Ascending aorta (tissue), 2 donors: Measurements from ENCODE around the gene PCSK6. TPM values are rescaled to one million over a fixed set of nuclear protein-coding genes. Genes with fewer than 3 reads are reported as not detected.
A peak's percentile ranks its signal among the peaks of the same experiment; 100 is the strongest.

ENCODE experiments used
- DNase-seq, 2 donors: peaks; one replicate each; pipeline ENCODE4 v3.0.0-alpha.2; 2019; ENCODE audit warnings: low spot score in 2 of 2
- H3K27ac ChIP-seq, 2 donors: fragments of 200-600 bp; sonication (generic); one replicate each; pipeline ENCODE4 v1.5.1; 2016 to 2017; ENCODE audit warnings: mild to moderate bottlenecking in 1 of 2
- H3K27me3 ChIP-seq: fragments of 200-600 bp; sonication (generic); one replicate; pipeline ENCODE4 v1.5.1; 2017
- H3K36me3 ChIP-seq, 2 donors: fragments of 200-600 bp; sonication (generic); one replicate each; pipeline ENCODE4 v1.5.1; 2016
- H3K4me1 ChIP-seq, 2 donors: fragments of 200-600 bp; sonication (generic); one replicate each; pipeline ENCODE4 v1.5.1; 2016 to 2017; ENCODE audit warnings: mild to moderate bottlenecking in 1 of 2
- H3K4me3 ChIP-seq, 2 donors: fragments of 200-600 bp; sonication (generic); one replicate each; pipeline ENCODE4 v1.5.1; 2016 to 2017; ENCODE audit warnings: mild to moderate bottlenecking in 1 of 2
- H3K9me3 ChIP-seq, 2 donors: fragments of 200-600 bp; sonication (generic); one replicate each; pipeline ENCODE4 v1.5.1; 2016
- CTCF ChIP-seq, 3 experiments: fragments of 200-600 bp in 2 of 3; fragments of 450-650 bp in 1 of 3; sonication (generic) in 2 of 3; IDR thresholded peaks; one replicate each; pipeline ENCODE4 v1.5.1; 2016 to 2019; ENCODE audit warnings: antibody characterized with exemption in 3 of 3, mild to moderate bottlenecking in 1 of 3, moderate library complexity in 1 of 3
- intact Hi-C: fragments of 100-400 bp; cut with DNase I; formaldehyde crosslinking; loops from one replicate; pipeline ENCODE4 v1.15.1; 2023
- total RNA-seq: library from RNA; depleted of rRNA; stranded (reverse); fragments of >200 nt; gene quantifications from one replicate; pipeline ENCODE4 v1.1.0, GENCODE V29; 2016

The PCSK6 gene
- total RNA-seq, 1 donor from 2014 or later, result 3.9 TPM

GRCh38 chr15:101491734-101492640 lies 2.5 kb upstream of the PCSK6 start:
- Histone ChIP-seq H3K36me3 (no peaks in the 10 kb centered on the region), H3K27ac (no peak overlapping the region), H3K4me3 (no peak overlapping the region), H3K4me1 (no peaks in the 10 kb centered on the region), H3K9me3 (no peaks in the 10 kb centered on the region), H3K27me3 (peaks cover 10% of the 10 kb centered on the region)
- TF ChIP-seq CTCF (IDR thresholded peaks at IDR 0.05), result no peak
- DNase-seq, result peak in 1 of 2 donors; percentile 15
- intact Hi-C loops, result no loop called here

- no peaks in the 10 kb centered on the region for H3K36me3 ChIP-seq
- TF ChIP-seq CTCF (IDR thresholded peaks at IDR 0.05), result no peak
- H3K9me3 ChIP-seq, result no peaks in the 10 kb centered on the region
- peaks cover 10% of the 10 kb centered on the region for H3K27me3 ChIP-seq
- no peak overlapping the region for H3K4me3 ChIP-seq
- intact Hi-C loops, result no loop called here
- peak in 1 of 2 donors; percentile 45 for DNase-seq
- no peak overlapping the region for H3K27ac ChIP-seq
- no peaks in the 10 kb centered on the region for H3K4me1 ChIP-seq
These were observed 1.6 kb upstream of the PCSK6 start for GRCh38 chr15:101490922-101491733.

- Histone ChIP-seq H3K4me1 (no peaks in the 10 kb centered on the region), H3K9me3 (no peaks in the 10 kb centered on the region), H3K36me3 (no peaks in the 10 kb centered on the region), H3K27ac (no peak overlapping the region), H3K27me3 (peaks cover 10% of the 10 kb centered on the region), H3K4me3 (no peak overlapping the region)
- TF ChIP-seq CTCF (IDR thresholded peaks at IDR 0.05), result no peak
- DNase-seq, result no peak
- intact Hi-C loops, result no loop called here
These were observed 943 bp upstream of the PCSK6 start for GRCh38 chr15:101490408-101490891.

- no peaks in the 10 kb centered on the region for H3K9me3 ChIP-seq
- H3K4me1 ChIP-seq, result no peaks in the 10 kb centered on the region
- H3K36me3 ChIP-seq, result no peaks in the 10 kb centered on the region
- peak overlapping the region in 1 of 2 donors; percentile 46 for H3K4me3 ChIP-seq
- no peak overlapping the region for H3K27ac ChIP-seq
- no peak for TF ChIP-seq CTCF (IDR thresholded peaks at IDR 0.05)
- intact Hi-C loops, result no loop called here
- H3K27me3 ChIP-seq, result peaks cover 10% of the 10 kb centered on the region
- DNase-seq, result peak in 1 of 2 donors; percentile 50
These were observed 289 bp downstream of the PCSK6 start for GRCh38 chr15:101489237-101489598.

GRCh38 chr15:101488300-101489164 lies 975 bp downstream of the PCSK6 start:
- Histone ChIP-seq H3K27me3 (peaks cover 10% of the 10 kb centered on the region), H3K4me3 (peak overlapping the region in 1 of 2 donors; percentile 46), H3K36me3 (no peaks in the 10 kb centered on the region), H3K4me1 (no peaks in the 10 kb centered on the region), H3K27ac (no peak overlapping the region), H3K9me3 (no peaks in the 10 kb centered on the region)
- DNase-seq, result peak in 1 of 2 donors; percentile 50
- no peak for TF ChIP-seq CTCF (IDR thresholded peaks at IDR 0.05)
- intact Hi-C loops, result no loop called here
